ENCODE results near the gene PARP16. TPM values are rescaled to one million over a fixed set of nuclear protein-coding genes. Genes with fewer than 3 reads are reported as not detected.

Gene PARP16
- total and polyA plus RNA-seq, 8 donors, result 2.6 to 17.5 (median 6.7) TPM

DNA sequence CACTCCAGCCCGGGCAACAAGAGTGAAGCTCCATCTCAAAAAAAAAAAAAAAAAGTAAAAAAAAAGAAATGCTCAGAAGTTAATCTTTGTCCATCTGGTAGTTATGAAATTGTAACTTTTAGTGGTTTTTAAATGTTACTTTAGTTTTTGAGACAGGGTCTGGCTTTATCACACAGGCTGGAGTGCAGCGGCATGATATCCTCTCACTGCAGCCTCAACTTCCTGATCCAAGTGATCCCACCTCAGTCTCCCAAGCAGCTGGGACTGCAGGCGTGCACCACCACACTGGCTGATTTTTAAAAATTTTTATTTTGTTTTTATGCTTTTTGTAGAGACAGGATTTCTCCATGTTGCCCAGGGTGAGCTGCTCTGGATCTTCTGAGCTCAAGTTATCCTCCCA lies 19.1 kb upstream of the PARP16 start:
- Histone ChIP-seq H3K27me3 (no peaks in the 10 kb centered on the region), H3K27ac (peak overlapping the region in 3 of 5 donors; percentile 88 to 92 (median 88))
- 67 to 80% (median 77%) methylated on average over 3 of the region's 3 CpGs for WGBS, 5 donors

DNA sequence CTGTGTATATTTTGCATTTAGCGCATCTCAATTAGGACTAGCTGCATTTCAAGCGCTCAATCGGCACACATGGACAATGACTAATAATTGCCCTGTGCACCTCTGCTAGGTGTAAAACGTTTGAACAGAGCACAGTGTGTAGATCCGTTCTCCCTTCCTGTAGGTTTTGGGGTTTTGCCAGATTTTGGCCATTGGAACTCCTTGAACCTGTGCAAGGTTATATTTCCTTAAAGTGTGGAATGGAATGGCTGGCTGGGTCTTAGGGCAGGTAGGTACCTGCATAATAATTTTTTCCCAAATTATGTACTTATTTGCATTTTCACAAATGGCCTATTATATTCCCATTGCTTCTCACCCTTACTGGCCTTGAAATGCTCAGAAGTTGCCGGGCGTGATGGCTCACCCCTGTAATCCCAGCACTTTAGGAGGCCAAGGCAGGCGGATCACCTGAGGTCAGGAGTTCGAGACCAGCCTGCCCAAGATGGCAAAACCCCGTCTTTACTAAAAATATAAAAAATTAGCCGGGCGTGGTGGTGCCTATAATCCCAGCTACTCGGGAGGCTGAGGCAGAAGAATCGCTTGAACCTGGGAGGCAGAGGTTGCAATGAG lies 18.6 kb upstream of the PARP16 start:
- DNase-seq, result no peak
- Histone ChIP-seq H3K36me3 (no peaks in the 10 kb centered on the region), H3K27ac (peak overlapping the region; percentile 80 to 92 (median 88)), H3K9me3 (no peaks in the 10 kb centered on the region), H3K4me1 (peaks cover 6 to 29% (median 20%) of the 10 kb centered on the region in 4 donors), H3K27me3 (no peaks in the 10 kb centered on the region), H3K4me3 (peak overlapping the region; percentile 21 to 50 (median 36))
- intact Hi-C loops (cut with DNase I; ENCODE audit: low total_unique reads), result no loop called here
- TF ChIP-seq POLR2AphosphoS5 (IDR thresholded peaks at IDR 0.05), result no peak
- TF ChIP-seq POLR2A (IDR thresholded peaks at IDR 0.05), result no peak
- 37 to 49% (median 44%) methylated on average over 14 of the region's 14 CpGs for WGBS, 5 donors

More for the DNA sequence above, 19.1 kb upstream of the PARP16 start:
- TF ChIP-seq, protein P1, sequence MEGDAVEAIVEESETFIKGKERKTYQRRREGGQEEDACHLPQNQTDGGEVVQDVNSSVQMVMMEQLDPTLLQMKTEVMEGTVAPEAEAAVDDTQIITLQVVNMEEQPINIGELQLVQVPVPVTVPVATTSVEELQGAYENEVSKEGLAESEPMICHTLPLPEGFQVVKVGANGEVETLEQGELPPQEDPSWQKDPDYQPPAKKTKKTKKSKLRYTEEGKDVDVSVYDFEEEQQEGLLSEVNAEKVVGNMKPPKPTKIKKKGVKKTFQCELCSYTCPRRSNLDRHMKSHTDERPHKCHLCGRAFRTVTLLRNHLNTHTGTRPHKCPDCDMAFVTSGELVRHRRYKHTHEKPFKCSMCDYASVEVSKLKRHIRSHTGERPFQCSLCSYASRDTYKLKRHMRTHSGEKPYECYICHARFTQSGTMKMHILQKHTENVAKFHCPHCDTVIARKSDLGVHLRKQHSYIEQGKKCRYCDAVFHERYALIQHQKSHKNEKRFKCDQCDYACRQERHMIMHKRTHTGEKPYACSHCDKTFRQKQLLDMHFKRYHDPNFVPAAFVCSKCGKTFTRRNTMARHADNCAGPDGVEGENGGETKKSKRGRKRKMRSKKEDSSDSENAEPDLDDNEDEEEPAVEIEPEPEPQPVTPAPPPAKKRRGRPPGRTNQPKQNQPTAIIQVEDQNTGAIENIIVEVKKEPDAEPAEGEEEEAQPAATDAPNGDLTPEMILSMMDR (IDR thresholded peaks at IDR 0.05), result no peak
- no peak for TF ChIP-seq EP300 (IDR thresholded peaks at IDR 0.05)
- DNase-seq, result no peak
- Histone ChIP-seq H3K4me1 (peaks cover 6 to 29% (median 20%) of the 10 kb centered on the region in 4 donors), H3K36me3 (no peaks in the 10 kb centered on the region), H3K9me3 (no peaks in the 10 kb centered on the region), H3K4me3 (no peak overlapping the region)
- intact Hi-C loops (cut with DNase I; ENCODE audit: low total_unique reads), result no loop called here

DNA sequence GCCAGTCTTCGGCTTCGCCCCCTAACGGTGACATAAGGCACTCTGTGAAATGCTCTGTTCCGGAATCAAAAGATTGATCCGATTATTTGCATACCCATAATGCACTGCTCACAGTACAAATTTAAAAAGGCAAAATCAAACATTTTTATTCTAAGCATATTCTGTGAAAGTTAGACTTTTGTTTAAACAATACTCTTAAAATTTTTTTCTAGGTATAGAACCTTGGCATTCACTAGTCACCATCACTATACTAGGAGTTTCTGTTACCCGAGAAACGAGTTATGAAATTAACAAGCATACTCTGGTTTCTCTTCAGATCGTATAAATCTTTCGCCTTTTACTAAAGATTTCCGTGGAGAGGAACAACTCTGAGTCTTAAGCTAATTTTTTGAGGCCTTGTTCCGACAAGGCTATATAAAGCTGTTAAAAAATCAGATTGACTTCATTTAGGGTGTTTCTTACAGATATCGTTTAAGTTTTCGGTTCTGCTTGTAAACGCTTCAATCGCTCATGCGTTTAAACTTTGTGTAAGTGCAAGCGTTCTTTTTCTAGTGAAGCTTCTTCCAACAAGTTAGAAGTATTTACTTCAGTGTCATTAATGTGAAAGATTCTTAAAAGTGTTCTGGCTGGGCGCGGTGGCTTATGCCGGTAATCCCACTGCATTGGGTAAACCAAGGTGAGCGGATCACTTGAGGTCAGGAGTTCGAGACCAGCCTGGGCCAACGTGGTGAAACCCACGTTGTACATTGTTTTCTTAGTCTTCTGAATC lies 17.9 kb upstream of the PARP16 start, which contains the start of gene RNU5B-1:
Gene RNU5B-1, plus strand, starts transcription at position 297 of the 769 bp plus-strand sequence.
- TF ChIP-seq POLR2AphosphoS5 (IDR thresholded peaks at IDR 0.05), result peak; percentile 84 to 100 (median 99)
- TF ChIP-seq EP300 (IDR thresholded peaks at IDR 0.05), result no peak
- peak in 2 of 4 donors; percentile 73 to 99 for TF ChIP-seq POLR2A (IDR thresholded peaks at IDR 0.05)
- TF ChIP-seq, protein P1 (IDR thresholded peaks at IDR 0.05), result peak in 5 of 7 experiments; percentile 64 to 88 (median 76)
- Histone ChIP-seq H3K27ac (peak within 1 kb of the TSS; percentile 80 to 92 (median 88)), H3K9me3 (no peaks in the 10 kb centered on the region), H3K4me1 (peaks cover 6 to 29% (median 17%) of the 10 kb centered on the region in 4 donors), H3K27me3 (no peaks in the 10 kb centered on the region), H3K36me3 (no peaks in the 10 kb centered on the region), H3K4me3 (peak within 1 kb of the TSS; percentile 47 to 52 (median 49))
- 0 to 1% (median 0%) methylated on average over 24 of the region's 24 CpGs for WGBS, 5 donors
- intact Hi-C loops (cut with DNase I; ENCODE audit: low total_unique reads), result no loop called here
- peak; percentile 73 to 95 for DNase-seq

DNA sequence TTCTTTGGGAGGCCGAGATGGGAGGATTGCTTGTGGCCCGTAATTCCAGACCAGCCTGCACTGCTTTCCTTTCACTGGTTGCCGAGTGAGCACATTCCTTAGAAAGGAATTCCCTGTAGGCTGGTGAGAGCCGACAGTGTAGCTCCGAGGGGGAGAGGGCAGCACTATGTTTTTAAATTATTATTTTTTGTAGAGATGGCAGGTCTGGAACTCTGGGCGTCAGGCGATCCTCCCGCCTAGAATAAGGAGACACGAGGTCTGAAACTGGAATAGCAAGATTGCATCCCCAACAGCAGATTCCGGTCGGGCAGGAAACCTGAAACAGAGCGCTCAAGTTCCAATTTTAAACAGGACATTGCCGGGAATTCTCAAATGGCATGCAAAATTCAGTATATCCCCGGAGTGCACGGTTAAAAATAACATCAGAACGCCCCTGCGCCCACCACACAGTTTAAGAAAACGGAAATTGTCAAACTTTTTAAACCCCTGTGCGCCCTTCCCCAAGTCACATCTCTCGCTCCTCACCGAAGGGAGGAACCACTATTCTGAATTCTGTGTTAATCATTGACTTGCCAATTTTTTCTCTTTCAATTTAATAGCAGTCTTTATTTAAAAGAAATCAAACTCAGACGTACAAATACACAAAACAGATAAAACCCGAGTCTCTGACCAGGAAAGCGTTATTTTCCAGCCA lies 17.2 kb upstream of the PARP16 start:
- Histone ChIP-seq H3K9me3 (no peaks in the 10 kb centered on the region), H3K36me3 (no peaks in the 10 kb centered on the region), H3K27ac (peak overlapping the region; percentile 80 to 92 (median 88)), H3K27me3 (no peaks in the 10 kb centered on the region), H3K4me1 (peaks cover 6 to 29% (median 17%) of the 10 kb centered on the region in 4 donors), H3K4me3 (peak overlapping the region; percentile 47 to 52 (median 49))
- WGBS, 5 donors, result 1 to 2% (median 1%) methylated on average over 24 of the region's 24 CpGs
- TF ChIP-seq POLR2AphosphoS5 (IDR thresholded peaks at IDR 0.05), result peak in 1 of 3 donors; percentile 3
- TF ChIP-seq, protein P1 (IDR thresholded peaks at IDR 0.05), result no peak
- no peak for TF ChIP-seq POLR2A (IDR thresholded peaks at IDR 0.05)
- DNase-seq, result peak; percentile 56 to 88
- intact Hi-C loops (cut with DNase I; ENCODE audit: low total_unique reads), result no loop called here
